HT-29 (cell line): ENCODE measurements around the gene MBD3L3. TPM values are rescaled to one million over a fixed set of nuclear protein-coding genes. Genes with fewer than 3 reads are reported as not detected.
A peak's percentile ranks its signal among the peaks of the same experiment; 100 is the strongest.
"Not testable (repeated sequence)": the region's sequence is repeated elsewhere in the genome, so short reads cannot be mapped to it uniquely, and the experiment has no call there.

Source experiments
- DNase-seq: peaks from one replicate; pipeline ENCODE4 v3.0.0-alpha.2; 2015; ENCODE audit warnings: low spot score
- total RNA-seq: library from RNA; depleted of rRNA; stranded (reverse); fragments of >200 nt; shearing (Covaris generic); gene quantifications from 2 replicates; pipeline ENCODE4 v1.2.3, GENCODE V29; 2014; rRNA removed

The MBD3L3 gene
- total RNA-seq: not detected in 2 replicates

GRCh38 chr19:7058576-7058975, at the start of gene MBD3L3:
Gene MBD3L3 (minus strand): TSS chr19:7058676. CDS start chr19:7058605, 71 bp downstream.
- DNase-seq: not testable (repeated sequence)

- no peak for DNase-seq
Measured at GRCh38 chr19:7106711-7107657, 48.5 kb upstream of the MBD3L3 start.

- DNase-seq: no peak
Measured at GRCh38 chr19:7104747-7105447, 46.4 kb upstream of the MBD3L3 start.

GRCh38 chr19:7101498-7102253, 43.2 kb upstream of the MBD3L3 start:
- DNase-seq: no peak

GRCh38 chr19:7099597-7099921, 41.1 kb upstream of the MBD3L3 start:
- no peak for DNase-seq

- peak; percentile 86 for DNase-seq
Measured at GRCh38 chr19:7098701-7099596, 40.5 kb upstream of the MBD3L3 start.

- no peak for DNase-seq
Measured at GRCh38 chr19:7098096-7098495, 39.6 kb upstream of the MBD3L3 start.

- DNase-seq: no peak
Measured at GRCh38 chr19:7088999-7089398, 30.5 kb upstream of the MBD3L3 start.

- DNase-seq: no peak
Measured at GRCh38 chr19:7083076-7083956, 24.8 kb upstream of the MBD3L3 start.

- DNase-seq: no peak
Measured at GRCh38 chr19:7078008-7078407, 19.5 kb upstream of the MBD3L3 start.

GRCh38 chr19:7076151-7076550, 17.7 kb upstream of the MBD3L3 start:
- no peak for DNase-seq

- DNase-seq: no peak
Measured at GRCh38 chr19:7074705-7075282, 16.3 kb upstream of the MBD3L3 start.

GRCh38 chr19:7072541-7072940, 14.1 kb upstream of the MBD3L3 start:
- DNase-seq: no peak

GRCh38 chr19:7069904-7070226, 11.4 kb upstream of the MBD3L3 start:
- no peak for DNase-seq

- DNase-seq: peak; percentile 95
Measured at GRCh38 chr19:7069042-7069903, 10.8 kb upstream of the MBD3L3 start, which contains the start of gene ZNF557. Gene ZNF557 (plus strand): TSS chr19:7069703. CDS start chr19:7075075, 5,372 bp downstream.

- DNase-seq: no peak
Measured at GRCh38 chr19:7068599-7068998, 10.1 kb upstream of the MBD3L3 start.

GRCh38 chr19:7067716-7068115, 9.2 kb upstream of the MBD3L3 start:
- DNase-seq: no peak

GRCh38 chr19:7067122-7067521, 8.6 kb upstream of the MBD3L3 start:
- not testable (repeated sequence) for DNase-seq
